Ovary (tissue), 9 donors: Measurements from ENCODE around the gene CMBL. TPM values are rescaled to one million over a fixed set of nuclear protein-coding genes. Genes with fewer than 3 reads are reported as not detected.

Source experiments
- DNase-seq, 5 donors: peaks; one replicate each; pipeline ENCODE4 v3.0.0-alpha.2; 2019 to 2020
- H3K27ac ChIP-seq, 2 donors: fragments of 200-600 bp; one replicate each; pipeline versions ENCODE4 v1.5.1 to v1.8.0; 2019 to 2022
- H3K27me3 ChIP-seq: fragments of 200-600 bp; one replicate; pipeline ENCODE4 v1.8.0; 2022
- H3K36me3 ChIP-seq: fragments of 200-600 bp; sonication (generic); one replicate; pipeline ENCODE4 v1.5.1; 2019
- H3K4me1 ChIP-seq: one replicate; pipeline ENCODE4 v1.8.1; 2013; ENCODE audit warnings: mild to moderate bottlenecking, moderate library complexity; ENCODE audit not compliant: insufficient read depth
- H3K4me3 ChIP-seq: fragments of 200-600 bp; sonication (generic); one replicate; pipeline ENCODE4 v1.5.1; 2017
- H3K9me3 ChIP-seq, 2 donors: fragments of 200-600 bp in 1 of 2; sonication (generic) in 1 of 2; one replicate each; pipeline versions ENCODE4 v1.5.1 to v1.8.1; 2013 to 2019; ENCODE audit warnings: mild to moderate bottlenecking in 1 of 2, moderate library complexity in 1 of 2
- EP300 ChIP-seq: sonication (generic); formaldehyde crosslinking; IDR thresholded peaks from one replicate; pipeline ENCODE4 v1.6.1; 2017; ENCODE audit warnings: antibody characterized with exemption
- POLR2A ChIP-seq: fragments of 450-650 bp; IDR thresholded peaks from one replicate; pipeline ENCODE4 v1.6.1; 2017; ENCODE audit warnings: antibody characterized with exemption, mild to moderate bottlenecking, moderate library complexity
- WGBS, 3 donors: extraction: QIAGEN DNeasy Blood & Tissue Kit in 1 of 3; methylation state at CpG; one replicate each; pipeline versions ENCODE4 v1.1.5 to v1.1.7; 2013 to 2017; 5-methylcytosine and 5-hydroxymethylcytosine counted together
- intact Hi-C, 4 donors: fragments of 100-400 bp; cut with DNase I; formaldehyde crosslinking; loops; one replicate each; pipeline versions ENCODE4 v1.11.0 to v1.15.1; 2022 to 2023
- polyA plus RNA-seq, 2 donors: library from polyadenylated mRNA; stranded (reverse); fragments of 200-250 nt in 1 of 2; fragments of 350-450 nt in 1 of 2; fragmentation: Illumina TruSeq in 1 of 2; extraction: RNeasy Lipid Tissue Mini Kit (QIAGEN cat#74804) in 1 of 2; gene quantifications; one replicate each; pipeline ENCODE4 v1.2.3, GENCODE V29; 2013 to 2014
- total RNA-seq, 7 donors: library from RNA; depleted of rRNA in 2 of 7; stranded (reverse); fragments of >200 nt in 2 of 7; fragmentation: NEBNext Ultra II Directional in 3 of 7; extraction: Animal tissue kit (Norgen Biotek cat#: 25700) in 3 of 7; gene quantifications; one replicate each; pipeline versions ENCODE4 v1.1.0 to v1.2.4, GENCODE V29; 2016 to 2023
- TF ChIP-seq, protein P1 (sequence below), 3 donors: fragments of 450-650 bp in 2 of 3; fragments of 200-600 bp in 1 of 3; IDR thresholded peaks; one replicate each; pipeline versions ENCODE4 v1.5.1 to v1.8.0; 2016 to 2022; ENCODE audit warnings: antibody characterized with exemption in 3 of 3, mild to moderate bottlenecking in 1 of 3
- donor health status: DM: no; HTN: no; CAD: no; lungs with moderate emphysema.
- donor health status: DM: no; HTN: no; CAD: no.
- donor health status: Bipolar disorder and iron deficiency.
- donor health status: DM: yes; HTN: yes; CAD: no.
- donor health status: DM: no; HTN: no; CAD: no.
- donor health status: DM: yes; HTN: yes; CAD: no.

CMBL gene
- total and polyA plus RNA-seq, 9 donors: 7.3 to 69.0 (median 43.2) TPM

DNA sequence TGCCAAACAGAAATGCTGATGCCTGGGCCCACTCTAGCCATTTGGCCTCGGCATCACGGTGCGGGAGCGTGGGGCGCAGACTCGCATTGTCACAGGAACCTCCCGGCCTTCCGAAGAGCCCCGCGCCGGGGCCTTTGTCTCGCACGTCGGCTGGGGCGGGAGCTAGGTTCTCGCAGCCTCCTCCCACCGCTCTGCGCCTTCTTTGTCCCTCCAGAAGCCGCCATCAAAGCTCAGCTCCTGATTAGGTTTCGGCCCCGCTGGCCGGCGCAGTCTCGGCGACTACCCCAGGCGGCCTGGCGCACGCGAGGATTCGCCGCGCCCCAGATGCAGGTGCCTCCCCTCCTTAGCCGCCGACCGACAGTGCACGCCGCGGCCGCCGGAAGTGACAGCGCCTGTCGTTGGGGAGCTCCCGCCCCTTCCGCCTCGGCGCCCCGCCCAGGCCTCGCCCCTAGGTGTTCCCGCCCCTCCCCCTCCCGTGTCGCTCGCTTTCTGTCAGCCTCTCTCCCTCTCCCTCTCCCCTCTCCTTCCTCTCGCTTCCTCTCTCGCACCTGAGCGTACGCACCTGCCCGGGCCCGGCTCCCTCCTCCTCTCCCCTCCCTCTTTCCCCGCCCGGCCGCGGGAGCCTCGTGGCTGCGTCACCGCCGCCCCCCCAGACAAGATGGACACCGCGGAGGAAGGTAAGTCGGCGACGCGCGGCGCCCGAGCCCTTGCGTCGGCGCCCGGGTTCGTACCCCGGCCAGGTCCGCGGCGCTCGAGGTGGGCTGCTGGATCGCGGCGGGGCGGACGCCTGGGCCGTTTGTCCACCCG is 45.7 kb upstream of the CMBL start, which contains the start of gene MARCHF6:
MARCHF6 (plus strand) TSS at position 455 of the 807 bp plus-strand sequence; CDS start at position 659, 204 bp downstream.
- Histone ChIP-seq H3K27ac (peak within 1 kb of the TSS; percentile 90 to 93), H3K4me1 (peaks cover 6% of the 10 kb centered on the region), H3K27me3 (no peaks in the 10 kb centered on the region), H3K9me3 (no peaks in the 10 kb centered on the region), H3K4me3 (peak within 1 kb of the TSS; percentile 57), H3K36me3 (no peaks in the 10 kb centered on the region)
- intact Hi-C loops: no loop called here
- DNase-seq: peak; percentile 95 to 97 (median 95)
- WGBS, 3 donors: 0 to 1% (median 1%) methylated on average over 53 to 92 of the region's 92 CpGs
- TF ChIP-seq, protein P1, sequence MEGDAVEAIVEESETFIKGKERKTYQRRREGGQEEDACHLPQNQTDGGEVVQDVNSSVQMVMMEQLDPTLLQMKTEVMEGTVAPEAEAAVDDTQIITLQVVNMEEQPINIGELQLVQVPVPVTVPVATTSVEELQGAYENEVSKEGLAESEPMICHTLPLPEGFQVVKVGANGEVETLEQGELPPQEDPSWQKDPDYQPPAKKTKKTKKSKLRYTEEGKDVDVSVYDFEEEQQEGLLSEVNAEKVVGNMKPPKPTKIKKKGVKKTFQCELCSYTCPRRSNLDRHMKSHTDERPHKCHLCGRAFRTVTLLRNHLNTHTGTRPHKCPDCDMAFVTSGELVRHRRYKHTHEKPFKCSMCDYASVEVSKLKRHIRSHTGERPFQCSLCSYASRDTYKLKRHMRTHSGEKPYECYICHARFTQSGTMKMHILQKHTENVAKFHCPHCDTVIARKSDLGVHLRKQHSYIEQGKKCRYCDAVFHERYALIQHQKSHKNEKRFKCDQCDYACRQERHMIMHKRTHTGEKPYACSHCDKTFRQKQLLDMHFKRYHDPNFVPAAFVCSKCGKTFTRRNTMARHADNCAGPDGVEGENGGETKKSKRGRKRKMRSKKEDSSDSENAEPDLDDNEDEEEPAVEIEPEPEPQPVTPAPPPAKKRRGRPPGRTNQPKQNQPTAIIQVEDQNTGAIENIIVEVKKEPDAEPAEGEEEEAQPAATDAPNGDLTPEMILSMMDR (IDR thresholded peaks at IDR 0.05): peak in 1 of 3 donors; percentile 37
- TF ChIP-seq EP300: no peak
- TF ChIP-seq POLR2A: peak; percentile 94

DNA sequence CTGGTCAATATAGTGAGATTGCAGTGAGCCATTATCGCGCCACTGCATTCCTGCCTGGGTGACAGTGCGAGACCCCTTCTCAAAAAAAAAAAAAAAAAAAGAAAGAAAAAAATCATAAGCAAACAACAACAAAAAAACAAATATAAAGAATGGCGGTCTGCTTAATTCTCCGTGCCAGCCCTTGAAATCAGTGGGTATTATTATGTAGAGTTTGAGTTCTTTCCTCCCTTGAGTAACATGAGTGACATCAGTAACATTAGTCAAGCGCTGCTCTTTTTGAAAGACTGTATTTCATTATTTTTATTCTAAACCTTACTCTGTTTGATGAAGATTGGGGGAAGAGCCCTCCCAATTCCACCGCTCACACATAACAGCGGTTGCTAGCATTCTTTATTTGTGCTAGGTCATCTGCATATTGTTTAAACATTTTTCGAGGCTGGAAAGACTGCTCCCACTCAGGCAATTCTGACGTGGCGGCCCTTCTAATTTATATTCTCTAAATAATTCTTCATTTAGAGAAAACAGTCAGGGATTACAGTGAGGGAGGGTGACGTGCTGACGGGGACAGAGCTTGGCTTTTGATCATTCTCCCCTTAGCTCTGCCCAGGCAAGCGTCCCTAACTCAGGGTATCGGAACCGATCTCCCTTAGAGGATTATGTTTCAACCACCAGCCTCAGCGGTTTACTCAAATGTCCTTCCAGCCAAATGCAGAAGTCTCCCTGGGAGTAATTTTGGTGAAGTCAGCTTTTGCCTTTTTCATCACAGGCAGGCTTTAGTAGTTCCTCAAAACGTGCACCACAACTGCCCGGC is 44.9 kb upstream of the CMBL start:
- Histone ChIP-seq H3K9me3 (no peaks in the 10 kb centered on the region), H3K4me1 (peaks cover 3% of the 10 kb centered on the region), H3K27me3 (no peaks in the 10 kb centered on the region), H3K27ac (peak overlapping the region; percentile 90 to 93), H3K4me3 (peak overlapping the region; percentile 57), H3K36me3 (no peaks in the 10 kb centered on the region)
- TF ChIP-seq POLR2A (no peak), EP300 (no peak)
- TF ChIP-seq, protein P1 (IDR thresholded peaks at IDR 0.05): no peak
- no peak for DNase-seq
- intact Hi-C loops: no loop called here
- WGBS, 3 donors: 13 to 22% (median 13%) methylated on average over 19 of the region's 19 CpGs

DNA sequence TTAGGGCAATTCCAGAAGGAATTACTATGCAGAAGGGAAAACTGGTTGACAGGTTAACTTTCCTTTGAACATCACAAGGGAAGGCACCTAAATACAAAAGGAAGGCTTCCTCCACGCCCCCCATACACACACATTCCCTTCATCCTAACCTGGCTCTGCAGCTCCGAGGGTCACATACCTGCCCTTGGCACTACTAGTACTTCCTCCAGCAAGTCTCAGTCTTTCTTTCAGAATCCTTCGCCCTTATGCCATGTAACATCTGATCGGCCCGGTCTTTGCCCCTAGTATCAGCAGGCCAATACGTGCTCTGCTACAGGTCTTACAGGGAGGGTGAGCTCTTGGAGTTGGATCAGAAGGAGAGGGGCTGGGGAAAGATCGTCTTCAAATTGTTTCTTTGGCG is 44.2 kb upstream of the CMBL start:
- Histone ChIP-seq H3K4me3 (no peak overlapping the region), H3K9me3 (no peaks in the 10 kb centered on the region), H3K27ac (peak overlapping the region in 1 of 2 donors; percentile 10), H3K27me3 (no peaks in the 10 kb centered on the region), H3K36me3 (no peaks in the 10 kb centered on the region), H3K4me1 (peaks cover 3% of the 10 kb centered on the region)
- 72 to 86% (median 74%) methylated on average over 8 of the region's 8 CpGs for WGBS, 3 donors
- intact Hi-C loops: no loop called here
- DNase-seq: no peak
- TF ChIP-seq POLR2A: no peak
- TF ChIP-seq EP300: no peak
- TF ChIP-seq, protein P1 (IDR thresholded peaks at IDR 0.05): no peak

DNA sequence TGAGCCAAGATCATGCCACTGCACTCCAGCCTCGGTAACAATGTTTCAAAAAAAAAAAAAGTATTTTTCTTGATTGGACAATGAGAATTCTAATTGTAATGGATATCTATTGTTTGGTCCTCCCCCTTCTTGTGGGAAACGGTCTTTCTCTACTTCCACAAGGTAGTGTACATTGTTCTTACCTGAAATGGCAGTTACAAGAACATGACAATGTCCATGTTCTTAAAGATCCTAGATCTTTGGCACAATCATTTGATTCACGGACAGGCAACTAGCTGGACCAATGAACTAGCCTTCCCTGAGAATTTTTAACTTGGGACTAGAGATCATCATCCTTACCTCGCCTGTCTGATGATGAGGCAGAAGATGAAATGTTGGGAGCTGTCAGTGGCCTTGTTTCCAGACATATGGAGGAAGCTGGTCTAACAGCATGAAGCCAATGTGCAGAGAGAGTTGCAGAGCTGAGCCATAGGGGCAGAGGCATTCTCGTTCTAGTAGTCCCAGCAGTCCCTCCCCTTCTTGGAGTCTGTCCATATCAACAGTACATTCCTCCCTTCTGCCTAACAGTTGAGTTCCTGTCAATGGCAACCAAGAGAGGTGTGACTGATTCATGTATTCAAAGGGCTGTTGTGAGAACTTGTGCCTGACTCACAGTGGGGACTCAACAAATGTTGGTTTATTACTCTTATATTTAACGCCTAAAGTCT is 43.6 kb upstream of the CMBL start:
- no peaks in the 10 kb centered on the region for H3K27me3 ChIP-seq
- 75 to 77% (median 75%) methylated on average over 6 of the region's 6 CpGs for WGBS, 3 donors
- DNase-seq: no peak
- TF ChIP-seq POLR2A: no peak
- TF ChIP-seq EP300: no peak
- intact Hi-C loops: no loop called here
- peaks cover 2% of the 10 kb centered on the region for H3K4me1 ChIP-seq
- H3K36me3 ChIP-seq: no peaks in the 10 kb centered on the region
- no peaks in the 10 kb centered on the region for H3K9me3 ChIP-seq
- H3K4me3 ChIP-seq: no peak overlapping the region
- H3K27ac ChIP-seq: peak overlapping the region in 1 of 2 donors; percentile 10
